H9 (cell line): ENCODE results near the gene CDS2. TPM values are rescaled to one million over a fixed set of nuclear protein-coding genes. Genes with fewer than 3 reads are reported as not detected.
A peak's percentile ranks its signal among the peaks of the same experiment; 100 is the strongest.

Source experiments
- DNase-seq: peaks from one replicate; pipeline ENCODE4 v3.0.0-alpha.2; 2017
- H2AFZ ChIP-seq: one replicate; pipeline ENCODE4 v1.6.1; 2013; ENCODE audit warnings: mild to moderate bottlenecking, low read length, control low read depth, moderate library complexity
- H2AK5ac ChIP-seq: 2 replicates; pipeline ENCODE4 v1.6.1; 2013; ENCODE audit warnings: low read length, control low read depth, mixed read lengths; ENCODE audit not compliant: insufficient read length
- H2BK120ac ChIP-seq: one replicate; pipeline ENCODE4 v1.6.1; 2013; ENCODE audit warnings: low read depth, mild to moderate bottlenecking, low read length, control low read depth, inconsistent platforms; ENCODE audit not compliant: poor library complexity, severe bottlenecking
- H2BK12ac ChIP-seq: 2 replicates; pipeline ENCODE4 v1.6.1; 2013; ENCODE audit warnings: low read length, control low read depth, mixed read lengths, low read depth; ENCODE audit not compliant: insufficient read length
- H2BK15ac ChIP-seq: 2 replicates; pipeline ENCODE4 v1.6.1; 2013; ENCODE audit warnings: low read depth, low read length, control low read depth
- H2BK20ac ChIP-seq: one replicate; pipeline ENCODE4 v1.6.1; 2013; ENCODE audit warnings: low read depth, mild to moderate bottlenecking, low read length, control low read depth, inconsistent platforms; ENCODE audit not compliant: poor library complexity, severe bottlenecking
- H2BK5ac ChIP-seq: 2 replicates; pipeline ENCODE4 v1.6.1; 2013; ENCODE audit warnings: low read length, control low read depth, mixed read lengths; ENCODE audit not compliant: insufficient read length
- H3K14ac ChIP-seq: 2 replicates; pipeline ENCODE4 v1.6.1; 2013; ENCODE audit warnings: low read length, control low read depth; ENCODE audit not compliant: insufficient read depth
- H3K18ac ChIP-seq: 2 replicates; pipeline ENCODE4 v1.6.1; 2013; ENCODE audit warnings: low read depth, mild to moderate bottlenecking, mixed read lengths, low read length, control low read depth; ENCODE audit not compliant: insufficient read length
- H3K23ac ChIP-seq: 2 replicates; pipeline ENCODE4 v1.6.1; 2013; ENCODE audit warnings: low read length, control low read depth, mixed read lengths, low read depth; ENCODE audit not compliant: insufficient read length
- H3K23me2 ChIP-seq: 2 replicates; pipeline ENCODE4 v1.6.1; 2013; ENCODE audit warnings: low read depth, mild to moderate bottlenecking, mixed read lengths, low read length, control low read depth; ENCODE audit not compliant: insufficient read length, poor library complexity, severe bottlenecking
- H3K27ac ChIP-seq: 2 replicates; pipeline ENCODE4 v1.5.1; 2013; ENCODE audit warnings: low read length, control low read depth, mixed read lengths, low read depth; ENCODE audit not compliant: insufficient read length
- H3K27me3 ChIP-seq: 2 replicates; pipeline ENCODE4 v1.6.1; 2013; ENCODE audit warnings: low read length, control low read depth, inconsistent platforms; ENCODE audit not compliant: insufficient read depth
- H3K4ac ChIP-seq: 2 replicates; pipeline ENCODE4 v1.6.1; 2013; ENCODE audit warnings: low read depth, mild to moderate bottlenecking, control low read depth, inconsistent platforms, low read length, moderate library complexity
- H3K4me1 ChIP-seq: 2 replicates; pipeline ENCODE4 v1.6.1; 2013; ENCODE audit warnings: low read length, control low read depth, inconsistent platforms; ENCODE audit not compliant: insufficient read depth
- H3K4me2 ChIP-seq: 2 replicates; pipeline ENCODE4 v1.6.1; 2013; ENCODE audit warnings: low read length, control low read depth, mixed read lengths; ENCODE audit not compliant: insufficient read length, insufficient read depth
- H3K56ac ChIP-seq: 2 replicates; pipeline ENCODE4 v1.6.1; 2013; ENCODE audit warnings: low read depth, mild to moderate bottlenecking, mixed read lengths, low read length, control low read depth; ENCODE audit not compliant: insufficient read length
- H3K79me1 ChIP-seq: 2 replicates; pipeline ENCODE4 v1.6.1; 2013; ENCODE audit warnings: low read depth, mild to moderate bottlenecking, moderate library complexity, low read length, control low read depth, inconsistent platforms; ENCODE audit not compliant: insufficient read depth, poor library complexity, severe bottlenecking
- H3K79me2 ChIP-seq: 2 replicates; pipeline ENCODE4 v1.6.1; 2013; ENCODE audit warnings: low read length, control low read depth, inconsistent platforms; ENCODE audit not compliant: insufficient read depth
- H3K9ac ChIP-seq: 2 replicates; pipeline ENCODE4 v1.6.1; 2013; ENCODE audit warnings: low read length, control low read depth, mixed read lengths; ENCODE audit not compliant: insufficient read length; ENCODE audit errors: extremely low read depth
- H3K9me3 ChIP-seq: one replicate; pipeline ENCODE4 v1.6.1; 2013; ENCODE audit warnings: low read depth, low read length, inconsistent platforms; ENCODE audit not compliant: control insufficient read depth
- H3T11ph ChIP-seq: one replicate; pipeline ENCODE4 v1.6.1; 2013; ENCODE audit warnings: mild to moderate bottlenecking, low read length, control low read depth, inconsistent platforms
- H4K20me1 ChIP-seq: one replicate; pipeline ENCODE4 v1.6.1; 2013; ENCODE audit not compliant: control insufficient read depth, insufficient read length, insufficient read depth
- H4K5ac ChIP-seq: 2 replicates; pipeline ENCODE4 v1.6.1; 2013; ENCODE audit warnings: low read depth, mild to moderate bottlenecking, mixed read lengths, low read length, control low read depth; ENCODE audit not compliant: insufficient read length
- H4K8ac ChIP-seq: replicated peaks from 2 replicates; pipeline ENCODE4 v1.6.1; 2013; ENCODE audit warnings: low read length, control low read depth, mixed read lengths, low read depth; ENCODE audit not compliant: insufficient read length
- H4K91ac ChIP-seq: 2 replicates; pipeline ENCODE4 v1.6.1; 2013; ENCODE audit warnings: low read depth, mild to moderate bottlenecking, moderate library complexity, mixed read lengths, low read length, control low read depth; ENCODE audit not compliant: insufficient read length
- H3K27ac Mint-ChIP-seq, 3 experiments: 2 replicates in 2 of 3; 3 replicates in 1 of 3; pipeline ENCODE4 v1.8.0; 2020 to 2021; ENCODE audit warnings: mixed read lengths in 3 of 3, mild to moderate bottlenecking in 1 of 3, moderate library complexity in 1 of 3
- H3K27me3 Mint-ChIP-seq: 2 replicates; pipeline ENCODE4 v1.8.0; 2021; ENCODE audit warnings: low read depth, mild to moderate bottlenecking, moderate library complexity, mixed read lengths
- H3K36me3 Mint-ChIP-seq, 3 experiments: 2 replicates in 2 of 3; 3 replicates in 1 of 3; pipeline ENCODE4 v1.8.0; 2020 to 2021; ENCODE audit warnings: low read depth in 3 of 3, mixed read lengths in 3 of 3; ENCODE audit not compliant: insufficient read depth in 1 of 3
- H3K4me1 Mint-ChIP-seq, 2 experiments: 2 replicates each; pipeline ENCODE4 v1.8.0; 2020; ENCODE audit warnings: mixed read lengths in 2 of 2
- H3K4me3 Mint-ChIP-seq, 2 experiments: 2 replicates in 1 of 2; 3 replicates in 1 of 2; pipeline ENCODE4 v1.8.0; 2020 to 2021; ENCODE audit warnings: mild to moderate bottlenecking in 2 of 2, mixed read lengths in 2 of 2, moderate library complexity in 1 of 2
- H3K9me3 Mint-ChIP-seq, 2 experiments: 2 replicates in 1 of 2; 3 replicates in 1 of 2; pipeline ENCODE4 v1.8.0; 2020; ENCODE audit warnings: mild to moderate bottlenecking in 2 of 2, mixed read lengths in 2 of 2, moderate library complexity in 1 of 2
- total RNA-seq: library from RNA; stranded (reverse); gene quantifications from 2 replicates; pipeline ENCODE4 v1.2.1, GENCODE V29; 2021
- TF ChIP-seq, protein P1 (sequence below): fragments of 200-600 bp; sonication (generic); conservative IDR thresholded peaks from 3 replicates; pipeline ENCODE4 v1.8.0; 2021; ENCODE audit warnings: antibody characterized with exemption, mild to moderate bottlenecking

CDS2 gene
- total RNA-seq, 1 experiment from 2014 or later, result 63.2 TPM

DNA sequence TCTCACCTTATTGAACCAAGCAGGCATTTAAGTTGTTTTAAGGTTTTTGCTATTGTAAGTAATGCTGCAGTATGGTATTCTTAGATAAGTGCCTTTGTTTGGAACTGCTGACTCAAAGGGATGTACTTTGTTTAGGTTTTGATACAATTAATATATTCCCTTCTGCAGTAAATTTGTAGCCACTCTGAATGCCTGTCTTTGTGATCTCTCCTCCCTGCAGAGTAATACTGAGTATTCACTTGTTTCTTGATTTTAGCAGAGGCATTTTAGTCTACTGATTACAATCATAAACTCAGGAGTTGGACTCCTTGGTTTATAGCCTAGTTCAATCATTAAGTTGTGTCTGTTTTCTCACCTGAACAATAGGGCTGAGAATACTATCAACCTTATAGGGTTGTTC is 13.4 kb downstream of the CDS2 start:
- no peak overlapping the region for H2BK12ac ChIP-seq
- no peaks in the 10 kb centered on the region; the same call in 1 of the 2 replicates for H3K4me1 ChIP-seq
- H3K79me1 ChIP-seq, result peaks cover 7% of the 10 kb centered on the region
- peaks cover 7% of the 10 kb centered on the region; the same call in 1 of the 2 replicates for H3K79me2 ChIP-seq
- H4K5ac ChIP-seq, result no peak overlapping the region
- H3T11ph ChIP-seq, result no peak overlapping the region
- peaks cover 12 to 15% of the 10 kb centered on the region in 2 experiments for H3K4me1 Mint-ChIP-seq
- H3K9me3 Mint-ChIP-seq, result no peaks in the 10 kb centered on the region
- no peak overlapping the region for H2AK5ac ChIP-seq
- H4K20me1 ChIP-seq, result no peaks in the 10 kb centered on the region
- no peak overlapping the region for H3K14ac ChIP-seq
- H3K9ac ChIP-seq, result no peak overlapping the region
- DNase-seq, result no peak
- no peak overlapping the region for H3K4ac ChIP-seq
- H3K4me3 Mint-ChIP-seq, result no peak overlapping the region
- H3K27me3 ChIP-seq, result no peaks in the 10 kb centered on the region
- H2BK5ac ChIP-seq, result no peak overlapping the region
- H2BK120ac ChIP-seq, result no peak overlapping the region
- H3K23ac ChIP-seq, result no peak overlapping the region
- H3K27me3 Mint-ChIP-seq, result no peaks in the 10 kb centered on the region; the same call in 1 of the 2 replicates
- H3K27ac ChIP-seq, result no peak overlapping the region
- H3K23me2 ChIP-seq, result no peaks in the 10 kb centered on the region
- H4K8ac ChIP-seq, result no peak overlapping the region
- H3K18ac ChIP-seq, result no peak overlapping the region
- H3K56ac ChIP-seq, result no peak overlapping the region
- H2BK20ac ChIP-seq, result no peak overlapping the region
- no peaks in the 10 kb centered on the region; a peak in 1 of 7 replicates for H3K36me3 Mint-ChIP-seq
- TF ChIP-seq, protein P1, sequence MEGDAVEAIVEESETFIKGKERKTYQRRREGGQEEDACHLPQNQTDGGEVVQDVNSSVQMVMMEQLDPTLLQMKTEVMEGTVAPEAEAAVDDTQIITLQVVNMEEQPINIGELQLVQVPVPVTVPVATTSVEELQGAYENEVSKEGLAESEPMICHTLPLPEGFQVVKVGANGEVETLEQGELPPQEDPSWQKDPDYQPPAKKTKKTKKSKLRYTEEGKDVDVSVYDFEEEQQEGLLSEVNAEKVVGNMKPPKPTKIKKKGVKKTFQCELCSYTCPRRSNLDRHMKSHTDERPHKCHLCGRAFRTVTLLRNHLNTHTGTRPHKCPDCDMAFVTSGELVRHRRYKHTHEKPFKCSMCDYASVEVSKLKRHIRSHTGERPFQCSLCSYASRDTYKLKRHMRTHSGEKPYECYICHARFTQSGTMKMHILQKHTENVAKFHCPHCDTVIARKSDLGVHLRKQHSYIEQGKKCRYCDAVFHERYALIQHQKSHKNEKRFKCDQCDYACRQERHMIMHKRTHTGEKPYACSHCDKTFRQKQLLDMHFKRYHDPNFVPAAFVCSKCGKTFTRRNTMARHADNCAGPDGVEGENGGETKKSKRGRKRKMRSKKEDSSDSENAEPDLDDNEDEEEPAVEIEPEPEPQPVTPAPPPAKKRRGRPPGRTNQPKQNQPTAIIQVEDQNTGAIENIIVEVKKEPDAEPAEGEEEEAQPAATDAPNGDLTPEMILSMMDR, result no peak
- no peak overlapping the region for H2AFZ ChIP-seq
- H3K9me3 ChIP-seq, result no peaks in the 10 kb centered on the region
- peak overlapping the region in 1 of 3 experiments; percentile 34; a peak in 1 of 7 replicates for H3K27ac Mint-ChIP-seq
- H2BK15ac ChIP-seq, result no peak overlapping the region
- H4K91ac ChIP-seq, result no peak overlapping the region
- H3K4me2 ChIP-seq, result no peak overlapping the region
